ENCODE results near the gene CNGA1.

- TF ChIP-seq CTCF (IDR thresholded peaks at IDR 0.05) (no peak), ZFX (IDR thresholded peaks at IDR 0.05; ENCODE audit: borderline replicate concordance) (no peak)
Observed at GRCh38 chr4:48035952-48036351, 19.5 kb upstream of the CNGA1 start.
